Activated T-cell treated with anti-CD3 and anti-CD28 coated beads for 4 hours (primary cell): ENCODE measurements around the gene ATF7IP.

Experiments used
- DNase-seq: peaks from one replicate; pipeline ENCODE4 v3.0.0-alpha.2; 2020

Gene ATF7IP

DNA sequence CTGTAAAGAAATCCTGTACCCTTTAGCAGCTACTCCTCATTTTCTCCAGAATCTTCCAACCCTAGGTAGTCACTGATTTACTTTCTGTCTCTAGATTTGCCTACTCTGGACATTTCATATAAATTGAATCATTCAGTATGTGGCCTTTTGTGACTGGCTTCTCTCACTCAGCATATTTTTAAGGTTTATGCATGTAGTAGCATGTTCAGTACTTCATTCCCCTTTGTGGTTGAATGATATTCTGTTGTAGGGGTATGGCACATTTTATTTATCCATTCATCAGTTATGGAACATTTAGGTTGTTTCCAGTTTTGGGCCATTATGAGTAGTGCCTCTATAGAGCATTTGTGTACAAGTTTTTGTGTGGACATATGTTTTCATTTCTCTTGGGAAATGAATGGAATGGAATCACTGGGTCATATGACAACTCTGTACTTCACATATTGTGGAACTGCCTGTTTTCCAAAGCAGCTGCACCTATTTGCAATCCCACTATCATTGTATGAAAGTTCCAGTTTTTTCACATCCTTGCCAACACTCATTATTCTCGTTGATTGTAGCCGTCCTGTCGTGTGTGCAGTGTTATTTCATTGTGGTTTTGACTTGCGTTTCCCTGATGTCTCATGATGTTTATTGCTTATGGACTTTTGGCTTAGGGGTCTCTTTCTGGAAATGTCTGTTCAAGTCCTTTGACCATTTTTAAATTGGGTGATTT lies 57.2 kb downstream of the ATF7IP start:
- no peak for DNase-seq

DNA sequence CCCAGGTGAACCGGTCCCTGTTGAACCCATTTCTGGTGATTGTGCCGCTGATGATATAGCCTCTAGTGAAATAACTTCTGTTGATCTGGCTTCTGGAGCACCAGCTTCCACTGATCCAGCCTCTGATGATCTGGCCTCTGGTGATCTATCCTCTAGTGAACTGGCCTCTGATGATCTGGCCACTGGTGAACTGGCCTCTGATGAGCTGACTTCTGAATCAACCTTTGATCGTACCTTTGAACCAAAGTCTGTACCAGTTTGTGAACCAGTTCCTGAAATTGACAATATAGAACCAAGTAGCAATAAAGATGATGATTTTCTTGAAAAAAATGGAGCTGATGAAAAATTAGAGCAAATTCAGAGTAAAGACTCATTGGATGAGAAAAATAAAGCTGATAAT lies 59.1 kb downstream of the ATF7IP start:
- DNase-seq, result no peak

DNA sequence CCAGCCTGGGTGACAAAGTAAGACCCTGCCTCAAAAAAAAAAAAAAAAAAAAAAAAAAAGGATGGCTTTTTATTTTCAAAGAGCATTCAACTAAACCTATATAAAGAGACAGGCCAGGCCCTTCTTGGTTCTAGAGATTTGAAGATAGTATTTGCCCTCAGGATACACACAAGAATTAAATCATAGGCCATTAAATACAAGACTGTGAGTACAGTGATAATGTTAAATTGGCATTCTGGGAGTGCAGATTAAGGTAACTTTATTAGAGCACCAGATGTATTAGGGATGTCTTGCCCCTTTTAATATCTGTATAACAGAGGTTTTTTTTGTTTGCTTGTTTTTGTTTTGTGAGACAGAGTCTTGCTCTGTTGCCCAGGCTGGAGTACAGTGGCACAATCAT lies 61.3 kb downstream of the ATF7IP start:
- DNase-seq, result no peak

DNA sequence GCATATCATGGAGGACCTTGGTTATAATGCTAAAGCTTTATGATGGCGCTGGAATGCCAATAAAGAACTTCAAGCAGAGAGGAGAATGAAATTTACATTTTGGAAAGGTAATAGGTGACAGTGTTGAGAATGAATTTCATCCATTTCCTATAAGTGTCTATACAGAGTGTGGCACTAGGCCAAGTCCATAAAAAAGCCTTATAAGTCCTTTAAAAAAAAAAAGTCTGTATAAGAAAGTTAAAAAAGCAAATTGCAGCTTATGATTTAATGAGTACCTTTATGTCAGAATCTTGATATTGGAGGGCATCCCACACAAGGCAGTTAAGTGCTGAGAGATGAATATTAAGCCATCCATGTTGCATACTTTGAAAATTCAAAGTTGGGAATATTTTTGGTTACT lies 62.4 kb downstream of the ATF7IP start:
- no peak for DNase-seq

- no peak for DNase-seq
Observed at GRCh38 chr12:14430394-14430986, 65.0 kb downstream of the ATF7IP start.

- no peak for DNase-seq
Observed at GRCh38 chr12:14431975-14432374, 66.5 kb downstream of the ATF7IP start.

DNA sequence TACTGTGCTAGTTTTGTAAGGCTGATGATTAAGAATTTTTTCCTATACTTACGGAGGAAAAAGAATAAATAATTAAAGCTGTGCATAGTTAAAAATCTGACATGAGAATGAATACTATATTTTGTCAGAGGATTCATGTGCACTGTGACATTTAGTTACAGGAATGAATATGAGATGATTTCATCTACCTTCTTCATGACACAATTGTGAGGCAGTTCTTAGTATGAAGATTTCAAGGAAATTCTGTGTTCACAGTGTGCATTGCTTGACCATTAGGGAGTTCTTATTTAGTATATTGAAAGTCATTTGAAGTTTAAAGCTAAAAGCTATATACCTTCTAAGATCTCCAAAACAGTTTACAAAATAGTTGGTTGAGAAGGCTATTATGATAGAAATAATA lies 70.1 kb downstream of the ATF7IP start:
- DNase-seq, result no peak

GRCh38 chr12:14442221-14442881 lies 76.9 kb downstream of the ATF7IP start:
- no peak for DNase-seq

GRCh38 chr12:14443531-14443930 lies 78.0 kb downstream of the ATF7IP start:
- DNase-seq, result no peak

DNA sequence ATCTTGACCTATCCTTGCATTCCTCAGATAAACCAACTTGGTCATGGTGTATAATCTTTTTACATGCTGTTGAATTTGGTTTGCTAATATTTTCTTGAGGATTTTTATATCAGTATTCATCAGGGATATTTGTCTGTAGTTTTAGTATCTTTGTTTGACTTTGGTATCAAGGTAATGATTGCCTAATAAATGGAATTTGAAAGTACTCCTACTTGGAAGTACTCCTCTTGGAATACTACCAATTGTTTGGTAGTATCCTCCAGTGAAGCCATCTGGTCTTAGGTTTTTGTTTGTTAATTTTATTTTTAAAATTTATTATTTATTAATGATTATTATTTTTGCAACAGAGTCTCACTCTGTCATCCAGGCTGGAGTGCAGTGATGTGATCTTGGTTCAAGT lies 85.0 kb downstream of the ATF7IP start:
- no peak for DNase-seq

GRCh38 chr12:14452336-14452735 lies 86.9 kb downstream of the ATF7IP start:
- no peak for DNase-seq

DNA sequence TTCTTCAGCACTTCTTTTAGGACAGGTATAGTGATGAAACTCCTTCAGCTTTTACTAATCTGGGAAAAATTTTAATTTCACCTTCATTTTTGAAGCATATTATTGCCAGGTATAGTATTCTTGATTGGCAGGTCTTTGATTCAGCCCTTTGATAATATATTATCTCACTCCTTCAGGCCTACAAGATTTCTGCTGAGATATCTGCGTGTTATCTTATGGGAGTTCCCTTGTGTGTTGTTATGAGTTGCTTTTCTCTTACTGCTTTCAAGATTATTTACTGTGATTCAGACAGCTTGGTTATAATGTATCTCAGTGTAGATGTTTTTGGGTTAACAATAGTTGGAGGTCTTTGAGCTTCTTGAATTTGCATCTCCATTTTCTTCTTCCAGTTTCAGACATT lies 87.4 kb downstream of the ATF7IP start:
- DNase-seq, result no peak

GRCh38 chr12:14454098-14454907 lies 88.8 kb downstream of the ATF7IP start:
- peak; percentile 1 for DNase-seq

GRCh38 chr12:14460212-14460841 lies 94.8 kb downstream of the ATF7IP start:
- DNase-seq, result no peak

GRCh38 chr12:14471497-14471896 lies 106.0 kb downstream of the ATF7IP start:
- DNase-seq, result no peak

DNA sequence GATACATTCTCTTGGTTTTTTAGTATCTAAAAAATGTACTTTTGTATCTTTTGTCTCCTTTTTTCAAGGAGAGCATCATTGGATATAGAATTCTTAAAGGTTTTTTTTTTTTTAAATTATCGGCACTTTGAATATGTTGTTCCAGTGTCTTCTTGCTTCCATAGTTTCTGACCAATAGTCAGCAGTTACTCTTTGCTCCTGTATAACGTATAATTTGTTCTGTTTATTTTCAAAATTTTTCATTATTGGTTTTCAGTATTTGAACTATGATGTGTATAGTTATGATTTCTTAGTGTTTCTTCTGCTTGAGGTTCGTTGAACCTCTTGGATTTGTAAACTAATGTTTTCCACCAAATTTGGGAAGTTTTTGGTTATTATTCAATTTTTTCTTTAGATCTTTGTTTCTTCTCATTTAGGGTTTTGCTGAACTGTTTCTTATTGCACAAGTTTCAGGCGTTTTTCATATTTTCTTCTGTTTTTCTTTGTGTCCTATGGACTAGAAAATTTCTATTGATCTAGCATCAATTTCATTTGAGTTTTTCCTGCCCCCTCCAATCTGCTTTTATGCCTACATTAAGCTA lies 108.3 kb downstream of the ATF7IP start:
- DNase-seq, result no peak

DNA sequence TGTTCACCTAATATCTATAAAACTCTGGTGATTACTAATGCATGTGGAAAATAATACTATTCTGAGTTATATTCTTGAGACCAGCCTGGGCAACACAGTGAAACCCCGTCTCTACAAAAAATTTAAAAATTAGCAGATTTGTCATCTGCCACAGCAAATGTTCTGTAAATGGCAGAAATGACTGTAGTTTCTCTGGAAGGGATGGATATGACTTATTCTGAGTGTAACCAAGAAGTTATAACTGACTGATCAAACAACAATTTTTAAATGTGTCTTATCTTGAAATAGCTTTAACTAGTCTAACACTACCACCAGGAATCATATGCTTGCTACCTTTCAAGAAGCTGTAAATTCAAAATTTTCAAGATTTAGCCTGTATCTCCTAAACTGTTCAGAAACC lies 113.5 kb downstream of the ATF7IP start:
- no peak for DNase-seq

- DNase-seq, result no peak
Observed at GRCh38 chr12:14481201-14481600, 115.7 kb downstream of the ATF7IP start.

GRCh38 chr12:14482361-14482760 lies 116.9 kb downstream of the ATF7IP start:
- DNase-seq, result no peak

- DNase-seq, result no peak
Observed at GRCh38 chr12:14482886-14483285, 117.4 kb downstream of the ATF7IP start.

DNA sequence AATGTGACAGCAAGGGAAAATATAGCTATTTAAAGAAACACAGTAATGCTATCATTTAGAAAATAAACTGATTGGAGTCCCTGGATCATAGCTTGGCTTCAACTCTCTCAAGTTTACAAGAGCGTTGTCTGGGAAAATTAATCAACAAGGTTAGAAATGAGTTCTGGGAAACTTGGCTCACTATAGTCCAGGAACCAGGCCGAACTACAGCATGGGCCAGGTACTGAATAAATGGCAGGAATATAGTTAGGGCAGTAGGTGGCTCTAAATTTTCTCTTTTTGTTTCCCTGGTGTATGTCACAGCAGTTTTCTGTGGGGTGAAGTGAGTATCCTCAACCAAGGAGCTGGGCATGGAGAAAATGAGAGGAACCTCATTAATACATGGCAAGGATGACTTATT lies 129.8 kb downstream of the ATF7IP start:
- no peak for DNase-seq
